ENCODE results near the gene ZBTB25.
A peak's percentile ranks its signal among the peaks of the same experiment; 100 is the strongest.

Gene ZBTB25

DNA sequence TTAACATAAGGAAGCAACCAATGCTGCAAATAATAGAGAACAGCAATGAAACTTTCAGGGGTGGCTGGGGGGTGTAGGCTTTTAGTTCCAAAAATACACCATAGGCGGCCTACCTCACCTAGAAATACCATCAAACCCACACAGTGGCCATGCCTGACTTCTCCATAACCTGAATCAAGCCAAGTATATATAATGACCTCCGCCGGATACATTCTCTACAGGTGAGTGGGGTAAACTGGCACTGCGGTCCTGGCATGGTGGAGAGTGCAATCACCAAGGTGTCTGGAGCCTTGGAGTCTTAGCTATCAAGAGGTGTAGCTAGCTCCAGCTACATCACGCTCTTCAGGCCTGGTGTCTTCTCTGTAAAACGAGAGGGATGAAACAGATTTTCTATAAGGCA lies 1.2 kb downstream of the ZBTB25 start:
- H3K4me3 ChIP-seq (ENCODE audit: extremely low read depth, insufficient read depth, low read length, poor library complexity, severe bottlenecking): peak overlapping the region; percentile 84
- H3K9me3 ChIP-seq (ENCODE audit: control insufficient read depth, low read length): no peaks in the 10 kb centered on the region

DNA sequence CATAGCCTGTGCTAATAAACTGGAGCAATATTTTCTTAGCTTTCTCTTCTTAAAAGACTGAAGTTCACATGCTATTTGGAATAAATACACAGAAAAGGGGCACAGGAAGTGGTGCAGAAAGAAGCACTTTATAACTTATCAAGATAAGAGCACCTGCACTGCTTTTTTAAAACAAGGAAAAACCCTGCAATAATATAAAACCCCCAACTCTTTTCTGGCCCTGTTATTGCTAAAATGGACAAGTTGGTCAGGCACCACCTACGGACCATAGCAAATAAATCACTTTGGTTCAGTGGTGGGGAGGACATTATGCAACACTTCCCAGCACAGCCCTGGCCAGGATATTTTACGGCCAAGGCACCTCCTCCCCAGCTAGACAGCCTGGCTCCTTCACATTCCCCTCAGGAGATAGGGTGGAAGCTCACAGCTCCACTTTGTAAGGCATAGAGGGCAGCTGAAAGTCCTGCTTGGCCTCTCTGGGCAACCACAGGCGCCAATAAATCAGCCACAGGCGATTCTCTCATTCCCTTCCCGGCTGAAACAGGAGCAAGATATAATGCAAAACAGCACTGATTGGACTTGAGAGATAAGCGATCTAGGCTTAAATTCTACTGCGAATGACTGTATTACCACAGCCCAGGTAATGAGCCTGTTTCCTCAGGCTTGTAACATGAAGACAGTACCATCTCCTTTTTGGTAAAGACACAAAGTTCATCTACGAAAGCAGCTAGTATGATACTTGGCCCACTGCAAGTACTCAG lies 2.0 kb downstream of the ZBTB25 start:
- WGBS, 2 experiments (ENCODE audit: insufficient coverage in 2 of 2): 85% methylated on average over 6 to 7 of the region's 8 CpGs
- H3K27ac ChIP-seq (ENCODE audit: low read depth, low read length, severe bottlenecking): peak overlapping the region; percentile 33
- H3K9me3 ChIP-seq (ENCODE audit: control insufficient read depth, low read length): no peaks in the 10 kb centered on the region
- H3K4me3 ChIP-seq (ENCODE audit: extremely low read depth, insufficient read depth, low read length, poor library complexity, severe bottlenecking): no peak overlapping the region
- peaks cover 17% of the 10 kb centered on the region for H3K36me3 ChIP-seq (ENCODE audit: control insufficient read depth, insufficient read depth, low read length)
- H3K4me1 ChIP-seq (ENCODE audit: control insufficient read depth, insufficient read depth, low read length, poor library complexity, severe bottlenecking): peaks cover 17% of the 10 kb centered on the region

More for the DNA sequence above, 1.2 kb downstream of the ZBTB25 start:
- 75 to 83% methylated on average over 3 to 5 of the region's 6 CpGs for WGBS, 2 experiments (ENCODE audit: insufficient coverage in 2 of 2)
- H3K36me3 ChIP-seq (ENCODE audit: control insufficient read depth, insufficient read depth, low read length): peaks cover 17% of the 10 kb centered on the region
- H3K4me1 ChIP-seq (ENCODE audit: control insufficient read depth, insufficient read depth, low read length, poor library complexity, severe bottlenecking): peaks cover 26% of the 10 kb centered on the region
- no peak overlapping the region for H3K27ac ChIP-seq (ENCODE audit: low read depth, low read length, severe bottlenecking)

DNA sequence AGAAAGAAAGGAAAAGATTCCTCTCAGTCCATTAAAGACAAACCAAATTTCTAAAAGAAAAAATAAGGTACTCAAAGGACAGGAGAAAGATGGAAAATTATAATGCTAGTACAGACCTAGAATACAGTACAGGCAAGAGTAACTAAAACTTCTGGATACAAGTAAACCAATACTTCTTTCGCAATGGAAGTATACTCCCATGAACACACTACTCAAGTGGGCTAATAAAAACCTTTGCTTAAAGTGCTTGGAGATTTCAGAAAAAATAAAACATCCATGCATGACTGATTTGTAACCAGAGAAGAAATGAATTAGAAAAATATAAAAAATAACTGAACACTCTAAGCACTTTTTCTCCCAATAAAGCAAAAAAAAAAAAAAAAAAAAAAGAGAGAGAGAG lies 3.5 kb downstream of the ZBTB25 start:
- Histone ChIP-seq H3K27ac (ENCODE audit: low read depth, low read length, severe bottlenecking) (no peak overlapping the region), H3K9me3 (ENCODE audit: control insufficient read depth, low read length) (no peaks in the 10 kb centered on the region), H3K36me3 (ENCODE audit: control insufficient read depth, insufficient read depth, low read length) (peaks cover 17% of the 10 kb centered on the region), H3K4me3 (ENCODE audit: extremely low read depth, insufficient read depth, low read length, poor library complexity, severe bottlenecking) (no peak overlapping the region), H3K4me1 (ENCODE audit: control insufficient read depth, insufficient read depth, low read length, poor library complexity, severe bottlenecking) (peaks cover 17% of the 10 kb centered on the region)
- no CpG with 5 or more reads among the region's 1 CpG for WGBS, 2 experiments (ENCODE audit: insufficient coverage in 2 of 2)

DNA sequence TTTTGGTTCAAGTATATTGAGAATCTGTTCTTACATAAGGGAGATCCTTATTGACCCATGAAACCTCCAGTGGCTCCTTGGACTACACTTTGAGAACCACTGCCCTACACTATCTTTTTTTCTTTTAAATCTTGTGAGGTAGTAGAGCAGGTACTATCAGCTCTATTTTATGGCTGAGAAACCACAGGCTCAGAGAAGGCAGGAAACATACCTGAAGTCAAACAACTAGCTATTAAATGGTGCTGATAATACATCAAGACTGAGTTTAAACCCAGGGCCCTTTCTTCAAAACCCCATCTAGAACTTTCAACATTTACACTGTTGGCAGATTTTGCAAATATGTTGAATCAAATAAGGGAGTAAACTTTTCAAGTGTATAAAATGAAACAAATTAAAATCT lies 6.9 kb downstream of the ZBTB25 start:
- peaks cover 27% of the 10 kb centered on the region for H3K36me3 ChIP-seq (ENCODE audit: control insufficient read depth, insufficient read depth, low read length)
- H3K4me1 ChIP-seq (ENCODE audit: control insufficient read depth, insufficient read depth, low read length, poor library complexity, severe bottlenecking): peaks cover 9% of the 10 kb centered on the region
- H3K27ac ChIP-seq (ENCODE audit: low read depth, low read length, severe bottlenecking): no peak overlapping the region
- no peaks in the 10 kb centered on the region for H3K9me3 ChIP-seq (ENCODE audit: control insufficient read depth, low read length)
- no peak overlapping the region for H3K4me3 ChIP-seq (ENCODE audit: extremely low read depth, insufficient read depth, low read length, poor library complexity, severe bottlenecking)

DNA sequence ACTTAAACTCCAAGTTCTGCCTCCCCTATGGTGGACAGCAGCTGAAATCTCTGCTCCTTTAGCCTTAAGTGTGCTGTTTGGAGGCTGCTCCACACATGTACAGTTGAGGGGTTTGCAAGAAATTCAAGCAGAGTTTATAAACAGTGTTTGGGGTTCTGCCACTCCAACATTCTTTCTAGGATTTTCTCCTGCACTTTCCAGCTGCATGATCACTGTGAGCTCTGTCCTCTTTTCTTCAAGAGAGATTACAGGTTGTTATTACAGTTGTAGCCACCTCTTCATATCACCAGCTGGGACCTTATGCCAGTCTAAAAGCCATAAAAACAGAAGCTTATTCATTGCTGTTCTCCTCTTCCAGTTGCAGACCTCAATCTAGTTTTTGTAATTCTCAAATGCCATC lies 8.4 kb downstream of the ZBTB25 start:
- no peak overlapping the region for H3K4me3 ChIP-seq (ENCODE audit: extremely low read depth, insufficient read depth, low read length, poor library complexity, severe bottlenecking)
- H3K4me1 ChIP-seq (ENCODE audit: control insufficient read depth, insufficient read depth, low read length, poor library complexity, severe bottlenecking): no peaks in the 10 kb centered on the region
- H3K27ac ChIP-seq (ENCODE audit: low read depth, low read length, severe bottlenecking): no peak overlapping the region
- peaks cover 36% of the 10 kb centered on the region for H3K36me3 ChIP-seq (ENCODE audit: control insufficient read depth, insufficient read depth, low read length)
- H3K9me3 ChIP-seq (ENCODE audit: control insufficient read depth, low read length): no peaks in the 10 kb centered on the region

DNA sequence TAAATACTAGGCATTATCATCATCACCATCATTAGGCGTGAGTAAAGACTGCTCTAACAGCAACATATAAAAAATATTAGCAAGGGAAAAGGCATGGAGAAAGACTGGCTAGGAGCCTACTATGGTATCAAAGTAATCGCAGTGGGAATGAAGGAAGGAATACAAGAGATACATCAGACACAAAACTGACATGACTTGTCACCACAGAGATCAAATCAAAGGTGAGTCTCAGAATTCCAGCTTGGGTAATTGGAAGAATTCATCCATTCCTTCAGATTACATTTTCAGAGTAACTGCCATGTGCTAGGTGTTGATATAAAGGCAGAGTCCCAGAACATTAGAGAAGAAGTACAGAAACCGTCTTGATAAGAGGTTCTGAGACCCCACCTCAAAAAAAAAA lies 10.2 kb downstream of the ZBTB25 start:
- H3K4me3 ChIP-seq (ENCODE audit: extremely low read depth, insufficient read depth, low read length, poor library complexity, severe bottlenecking): no peak overlapping the region
- peaks cover 37% of the 10 kb centered on the region for H3K36me3 ChIP-seq (ENCODE audit: control insufficient read depth, insufficient read depth, low read length)
- WGBS, 2 experiments (ENCODE audit: insufficient coverage in 2 of 2): 80% methylated on average over 2 of the region's 3 CpGs; no CpG with 5 or more reads in 1 of the 2 experiments
- H3K4me1 ChIP-seq (ENCODE audit: control insufficient read depth, insufficient read depth, low read length, poor library complexity, severe bottlenecking): no peaks in the 10 kb centered on the region
- H3K27ac ChIP-seq (ENCODE audit: low read depth, low read length, severe bottlenecking): no peak overlapping the region
- no peaks in the 10 kb centered on the region for H3K9me3 ChIP-seq (ENCODE audit: control insufficient read depth, low read length)

DNA sequence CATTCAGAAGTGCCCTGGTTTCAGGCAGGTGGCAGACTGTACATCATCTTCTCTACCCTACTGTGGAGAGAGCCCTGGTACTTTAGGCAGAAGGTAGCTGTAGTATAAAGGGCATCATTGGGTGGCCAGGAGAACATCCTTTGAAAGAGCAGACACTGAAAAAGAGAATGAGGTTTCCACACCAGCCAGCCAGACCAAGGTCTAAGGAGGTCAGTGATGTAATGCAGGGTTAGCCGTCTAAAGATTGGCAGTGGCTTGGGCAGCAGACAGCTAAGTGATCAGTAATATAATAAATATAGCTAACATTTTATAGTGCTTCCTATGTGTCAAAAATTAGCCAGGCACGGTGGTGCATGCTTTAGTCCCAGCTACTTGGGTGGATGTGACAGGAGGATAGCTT lies 12.0 kb downstream of the ZBTB25 start:
- WGBS, 2 experiments (ENCODE audit: insufficient coverage in 2 of 2): 50 to 100% methylated on average over 1 to 2 of the region's 2 CpGs

DNA sequence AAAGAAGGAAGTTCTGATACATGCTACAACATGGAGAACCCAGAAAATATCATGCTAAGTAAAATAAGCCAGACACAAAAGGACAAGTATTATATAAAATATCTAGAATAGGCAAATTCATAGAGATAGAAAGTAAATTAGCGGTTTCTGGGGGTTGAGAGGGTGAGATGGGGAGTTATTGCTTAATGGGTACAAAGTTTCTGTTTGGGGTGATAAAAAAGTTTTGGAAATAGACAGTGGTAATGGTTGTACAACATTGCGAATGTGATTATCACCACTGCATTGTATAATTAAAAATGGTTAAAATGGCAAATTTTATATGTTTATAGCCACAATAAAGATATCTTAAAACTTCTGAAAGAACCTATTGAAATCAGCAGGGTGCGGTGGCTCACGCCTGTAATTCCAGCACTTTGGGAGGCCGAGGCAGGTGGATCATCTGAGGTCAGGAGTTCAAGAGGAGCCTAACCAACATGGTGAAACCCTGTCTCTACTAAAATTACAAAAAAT lies 15.0 kb downstream of the ZBTB25 start:
- peaks cover 56% of the 10 kb centered on the region for H3K36me3 ChIP-seq (ENCODE audit: control insufficient read depth, insufficient read depth, low read length)
- H3K9me3 ChIP-seq (ENCODE audit: control insufficient read depth, low read length): no peaks in the 10 kb centered on the region
- WGBS, 2 experiments (ENCODE audit: insufficient coverage in 2 of 2): 96 to 100% methylated on average over 3 to 4 of the region's 5 CpGs
- no peak overlapping the region for H3K27ac ChIP-seq (ENCODE audit: low read depth, low read length, severe bottlenecking)
- H3K4me3 ChIP-seq (ENCODE audit: extremely low read depth, insufficient read depth, low read length, poor library complexity, severe bottlenecking): no peak overlapping the region
- H3K4me1 ChIP-seq (ENCODE audit: control insufficient read depth, insufficient read depth, low read length, poor library complexity, severe bottlenecking): no peaks in the 10 kb centered on the region

More for the DNA sequence above, 12.0 kb downstream of the ZBTB25 start:
- no peak overlapping the region for H3K27ac ChIP-seq (ENCODE audit: low read depth, low read length, severe bottlenecking)
- no peaks in the 10 kb centered on the region for H3K4me1 ChIP-seq (ENCODE audit: control insufficient read depth, insufficient read depth, low read length, poor library complexity, severe bottlenecking)
- H3K4me3 ChIP-seq (ENCODE audit: extremely low read depth, insufficient read depth, low read length, poor library complexity, severe bottlenecking): no peak overlapping the region
- no peaks in the 10 kb centered on the region for H3K9me3 ChIP-seq (ENCODE audit: control insufficient read depth, low read length)
- peaks cover 47% of the 10 kb centered on the region for H3K36me3 ChIP-seq (ENCODE audit: control insufficient read depth, insufficient read depth, low read length)

GRCh38 chr14:64478634-64479250 lies 24.9 kb downstream of the ZBTB25 start:
- Histone ChIP-seq H3K4me3 (ENCODE audit: extremely low read depth, insufficient read depth, low read length, poor library complexity, severe bottlenecking) (no peak overlapping the region), H3K9me3 (ENCODE audit: control insufficient read depth, low read length) (no peaks in the 10 kb centered on the region), H3K27ac (ENCODE audit: low read depth, low read length, severe bottlenecking) (no peak overlapping the region), H3K36me3 (ENCODE audit: control insufficient read depth, insufficient read depth, low read length) (no peaks in the 10 kb centered on the region), H3K4me1 (ENCODE audit: control insufficient read depth, insufficient read depth, low read length, poor library complexity, severe bottlenecking) (no peaks in the 10 kb centered on the region)

- Histone ChIP-seq H3K36me3 (ENCODE audit: control insufficient read depth, insufficient read depth, low read length) (no peaks in the 10 kb centered on the region), H3K9me3 (ENCODE audit: control insufficient read depth, low read length) (no peaks in the 10 kb centered on the region), H3K4me1 (ENCODE audit: control insufficient read depth, insufficient read depth, low read length, poor library complexity, severe bottlenecking) (no peaks in the 10 kb centered on the region), H3K4me3 (ENCODE audit: extremely low read depth, insufficient read depth, low read length, poor library complexity, severe bottlenecking) (no peak overlapping the region), H3K27ac (ENCODE audit: low read depth, low read length, severe bottlenecking) (no peak overlapping the region)
- WGBS, 2 experiments (ENCODE audit: insufficient coverage in 2 of 2): 86 to 89% methylated on average over 6 to 7 of the region's 8 CpGs
Measured at GRCh38 chr14:64476438-64476837, 27.2 kb downstream of the ZBTB25 start.

- Histone ChIP-seq H3K4me1 (ENCODE audit: control insufficient read depth, insufficient read depth, low read length, poor library complexity, severe bottlenecking) (no peaks in the 10 kb centered on the region), H3K9me3 (ENCODE audit: control insufficient read depth, low read length) (no peaks in the 10 kb centered on the region), H3K27ac (ENCODE audit: low read depth, low read length, severe bottlenecking) (no peak overlapping the region), H3K4me3 (ENCODE audit: extremely low read depth, insufficient read depth, low read length, poor library complexity, severe bottlenecking) (no peak overlapping the region), H3K36me3 (ENCODE audit: control insufficient read depth, insufficient read depth, low read length) (no peaks in the 10 kb centered on the region)
- 94 to 95% methylated on average over 2 to 4 of the region's 8 CpGs for WGBS, 2 experiments (ENCODE audit: insufficient coverage in 2 of 2)
Measured at GRCh38 chr14:64475585-64476273, 27.9 kb downstream of the ZBTB25 start.
